ENCODE data around the gene SMPD3. TPM values are rescaled to one million over a fixed set of nuclear protein-coding genes. Genes with fewer than 3 reads are reported as not detected.

Gene SMPD3
- total RNA-seq, 4 donors from 2014 or later, result under 0.01 to 2.6 (median 0.75) TPM

DNA sequence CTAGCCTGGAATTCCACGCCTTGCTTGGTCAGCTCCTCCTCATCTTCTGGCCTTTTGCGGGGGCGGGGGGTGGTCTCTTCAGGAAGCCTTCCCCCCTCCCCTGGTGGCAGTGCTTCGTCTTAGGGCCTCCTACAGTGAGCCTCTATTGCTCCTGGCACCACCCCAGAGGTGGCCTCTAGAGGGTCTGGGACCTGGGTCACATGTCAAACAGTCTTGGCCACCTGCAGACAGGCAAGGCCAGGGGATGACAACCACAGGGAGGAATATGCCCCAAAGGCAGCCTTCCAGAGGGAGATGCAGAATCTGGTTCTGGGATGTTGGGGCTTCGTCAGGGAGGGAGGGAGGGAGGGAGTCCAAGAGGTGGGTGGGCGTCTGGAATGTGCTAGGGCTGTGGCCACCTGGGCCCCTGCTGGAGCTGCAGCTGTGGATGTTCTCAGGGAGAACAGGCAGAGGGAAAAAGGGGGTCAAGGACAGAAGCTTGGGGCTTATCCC lies 50.6 kb downstream of the SMPD3 start:
- H3K4me3 ChIP-seq, result no peak overlapping the region
- H3K27me3 ChIP-seq, result no peaks in the 10 kb centered on the region
- no peaks in the 10 kb centered on the region for H3K9me3 ChIP-seq
- intact Hi-C loops (cut with DNase I; ENCODE audit: low total_unique reads), result no loop called here
- no peaks in the 10 kb centered on the region for H3K36me3 ChIP-seq
- DNase-seq, result no peak
- no peaks in the 10 kb centered on the region for H3K4me1 ChIP-seq
- no peak overlapping the region for H3K27ac ChIP-seq
- TF ChIP-seq, protein P1, sequence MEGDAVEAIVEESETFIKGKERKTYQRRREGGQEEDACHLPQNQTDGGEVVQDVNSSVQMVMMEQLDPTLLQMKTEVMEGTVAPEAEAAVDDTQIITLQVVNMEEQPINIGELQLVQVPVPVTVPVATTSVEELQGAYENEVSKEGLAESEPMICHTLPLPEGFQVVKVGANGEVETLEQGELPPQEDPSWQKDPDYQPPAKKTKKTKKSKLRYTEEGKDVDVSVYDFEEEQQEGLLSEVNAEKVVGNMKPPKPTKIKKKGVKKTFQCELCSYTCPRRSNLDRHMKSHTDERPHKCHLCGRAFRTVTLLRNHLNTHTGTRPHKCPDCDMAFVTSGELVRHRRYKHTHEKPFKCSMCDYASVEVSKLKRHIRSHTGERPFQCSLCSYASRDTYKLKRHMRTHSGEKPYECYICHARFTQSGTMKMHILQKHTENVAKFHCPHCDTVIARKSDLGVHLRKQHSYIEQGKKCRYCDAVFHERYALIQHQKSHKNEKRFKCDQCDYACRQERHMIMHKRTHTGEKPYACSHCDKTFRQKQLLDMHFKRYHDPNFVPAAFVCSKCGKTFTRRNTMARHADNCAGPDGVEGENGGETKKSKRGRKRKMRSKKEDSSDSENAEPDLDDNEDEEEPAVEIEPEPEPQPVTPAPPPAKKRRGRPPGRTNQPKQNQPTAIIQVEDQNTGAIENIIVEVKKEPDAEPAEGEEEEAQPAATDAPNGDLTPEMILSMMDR (IDR thresholded peaks at IDR 0.05), result no peak
- no peak for TF ChIP-seq POLR2A (IDR thresholded peaks at IDR 0.05)

DNA sequence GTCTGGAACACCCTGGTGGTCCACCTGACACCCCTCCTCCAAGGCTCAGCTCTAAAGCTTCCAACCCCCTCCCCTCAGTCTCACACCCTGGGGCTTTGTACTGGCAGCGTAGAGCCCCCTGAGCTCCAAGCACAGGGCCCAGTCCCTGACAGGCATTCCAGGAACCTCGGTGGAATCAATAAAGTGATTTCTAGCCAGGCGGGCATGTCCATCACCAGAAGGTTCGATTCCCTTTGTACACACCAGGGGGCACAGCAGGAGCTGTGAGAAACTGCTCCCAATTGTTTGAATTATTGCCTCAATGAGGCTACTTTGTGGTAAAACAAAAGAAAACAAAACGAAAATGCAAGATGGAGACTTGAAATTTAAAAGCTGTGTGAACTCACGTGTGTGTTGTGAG lies 51.8 kb downstream of the SMPD3 start:
- Histone ChIP-seq H3K27ac (no peak overlapping the region), H3K4me1 (no peaks in the 10 kb centered on the region), H3K27me3 (no peaks in the 10 kb centered on the region), H3K9me3 (no peaks in the 10 kb centered on the region), H3K4me3 (no peak overlapping the region), H3K36me3 (no peaks in the 10 kb centered on the region)
- TF ChIP-seq POLR2A (IDR thresholded peaks at IDR 0.05), result no peak
- TF ChIP-seq, protein P1 (IDR thresholded peaks at IDR 0.05), result peak; percentile 13 to 53 (median 33)
- no peak for DNase-seq
- intact Hi-C loops (cut with DNase I; ENCODE audit: low total_unique reads), result no loop called here

DNA sequence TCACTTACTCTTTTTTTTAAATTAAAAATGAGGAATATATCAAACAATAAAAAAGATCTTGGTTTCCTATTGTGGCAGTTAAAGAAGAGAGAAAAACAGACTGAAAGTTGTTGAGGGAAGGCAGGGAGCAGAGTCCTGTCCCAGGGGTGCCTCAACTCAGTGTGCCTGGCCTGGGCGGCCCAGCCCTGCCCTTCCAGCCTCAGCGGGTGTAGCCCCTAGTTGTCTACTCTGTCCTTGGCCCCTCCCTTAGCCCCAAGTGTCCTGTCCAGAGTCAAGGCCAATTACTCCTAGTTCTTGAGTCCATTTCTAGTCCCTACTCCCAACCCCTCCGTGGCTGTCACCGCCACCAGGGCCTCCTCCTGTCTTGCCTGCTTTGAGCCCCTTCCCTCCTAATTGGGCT lies 52.5 kb downstream of the SMPD3 start:
- no peak overlapping the region for H3K27ac ChIP-seq
- no peak for DNase-seq

DNA sequence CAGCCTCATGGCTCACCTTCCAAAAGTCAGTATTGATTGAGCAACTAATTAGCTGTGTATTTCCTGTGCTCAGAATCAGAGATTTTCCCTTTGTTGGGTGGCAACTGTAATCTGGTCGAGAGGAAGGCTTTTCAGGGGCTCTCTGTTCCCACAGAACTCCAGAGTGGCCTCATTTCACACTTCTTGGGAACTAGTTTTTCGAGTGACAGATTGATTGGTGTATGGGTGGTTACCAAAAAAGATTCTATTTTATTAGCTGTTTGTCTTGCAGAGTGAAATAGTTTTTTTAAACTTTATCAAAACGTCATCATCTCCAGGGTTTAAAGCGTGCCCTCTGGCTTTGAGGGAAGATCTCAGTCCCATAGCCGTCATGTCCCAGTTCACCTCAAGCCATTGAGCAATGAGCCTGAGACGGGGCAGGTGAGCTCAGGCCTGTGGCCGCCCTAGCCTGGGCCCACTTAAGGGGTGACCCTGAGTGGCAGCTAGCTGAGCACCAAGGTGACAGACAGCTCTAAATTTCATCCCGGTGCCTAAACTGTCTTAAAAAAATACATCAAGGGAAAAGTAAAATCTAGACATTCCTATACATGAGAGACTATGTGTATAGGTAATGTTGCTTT lies 53.0 kb downstream of the SMPD3 start:
- no peaks in the 10 kb centered on the region for H3K36me3 ChIP-seq
- no peaks in the 10 kb centered on the region for H3K27me3 ChIP-seq
- H3K4me3 ChIP-seq, result no peak overlapping the region
- no peak for DNase-seq
- H3K4me1 ChIP-seq, result no peaks in the 10 kb centered on the region
- H3K27ac ChIP-seq, result no peak overlapping the region
- H3K9me3 ChIP-seq, result no peaks in the 10 kb centered on the region
- no peak for TF ChIP-seq POLR2A (IDR thresholded peaks at IDR 0.05)
- TF ChIP-seq, protein P1 (IDR thresholded peaks at IDR 0.05), result no peak
- intact Hi-C loops (cut with DNase I; ENCODE audit: low total_unique reads), result no loop called here

More for the DNA sequence above, 52.5 kb downstream of the SMPD3 start:
- Histone ChIP-seq H3K4me1 (no peaks in the 10 kb centered on the region), H3K27me3 (no peaks in the 10 kb centered on the region), H3K9me3 (no peaks in the 10 kb centered on the region), H3K4me3 (no peak overlapping the region), H3K36me3 (no peaks in the 10 kb centered on the region)
- TF ChIP-seq, protein P1 (IDR thresholded peaks at IDR 0.05), result no peak
- no peak for TF ChIP-seq POLR2A (IDR thresholded peaks at IDR 0.05)
- intact Hi-C loops (cut with DNase I; ENCODE audit: low total_unique reads), result no loop called here

DNA sequence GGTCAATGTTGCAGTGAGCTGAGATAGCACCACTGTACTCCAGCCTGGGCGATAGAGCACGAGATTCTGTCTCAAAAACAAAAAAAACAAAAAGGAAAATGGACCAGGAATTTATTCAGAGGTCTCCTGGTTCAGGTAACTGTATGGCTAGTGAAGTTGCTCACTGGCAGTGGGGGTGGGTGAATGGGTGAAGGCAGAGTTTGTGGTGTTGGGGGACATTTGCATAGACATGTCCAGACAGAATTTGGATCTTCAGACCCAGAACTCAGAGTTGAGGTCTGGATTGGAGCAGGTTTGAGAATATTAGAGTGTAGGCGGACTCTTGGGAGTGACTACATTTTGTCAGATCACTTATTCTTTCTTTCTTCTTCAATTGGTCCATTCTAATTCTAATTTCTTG lies 55.0 kb downstream of the SMPD3 start:
- TF ChIP-seq, protein P1 (IDR thresholded peaks at IDR 0.05), result no peak
- TF ChIP-seq POLR2A (IDR thresholded peaks at IDR 0.05), result no peak
- Histone ChIP-seq H3K4me1 (no peaks in the 10 kb centered on the region), H3K27ac (no peak overlapping the region), H3K9me3 (no peaks in the 10 kb centered on the region), H3K36me3 (no peaks in the 10 kb centered on the region), H3K4me3 (no peak overlapping the region), H3K27me3 (no peaks in the 10 kb centered on the region)
- intact Hi-C loops (cut with DNase I; ENCODE audit: low total_unique reads), result no loop called here
- no peak for DNase-seq

Measured in uterus (tissue), 4 donors.